GM12891 (cell line): ENCODE results near the gene PALB2.

ENCODE experiments used
- DNase-seq: peaks from one replicate; pipeline ENCODE4 v3.0.0; 2011; ENCODE audit warnings: low spot score; ENCODE audit not compliant: insufficient read length
- FAIRE-seq: peaks from 2 replicates; lab custom pipeline; 2011; peaks lifted over from hg19 to GRCh38; lab: Jason Lieb, UNC
- PAX5 ChIP-seq: IDR thresholded peaks from 2 replicates; pipeline ENCODE4 v1.6.1; 2011; ENCODE audit warnings: low read length, moderate library complexity, mild to moderate bottlenecking; ENCODE audit not compliant: insufficient read depth, severe bottlenecking
- POLR2A ChIP-seq: IDR thresholded peaks from 2 replicates; pipeline ENCODE4 v1.6.1; 2011; ENCODE audit warnings: low read depth, low read length, control low read depth
- POLR2AphosphoS5 ChIP-seq: IDR thresholded peaks from 2 replicates; pipeline ENCODE4 v1.6.1; 2011; ENCODE audit warnings: low read depth, low read length, control low read depth
- POU2F2 ChIP-seq: IDR thresholded peaks from 2 replicates; pipeline ENCODE4 v1.6.1; 2011; ENCODE audit warnings: low read depth, mild to moderate bottlenecking, control low read depth, low read length, moderate library complexity
- SPI1 ChIP-seq: IDR thresholded peaks from 2 replicates; pipeline ENCODE4 v1.6.1; 2011; ENCODE audit warnings: low read depth, low read length, control low read depth
- TAF1 ChIP-seq: IDR thresholded peaks from 2 replicates; pipeline ENCODE4 v1.6.1; 2011; ENCODE audit warnings: low read depth, low read length, control low read depth

Gene PALB2

DNA sequence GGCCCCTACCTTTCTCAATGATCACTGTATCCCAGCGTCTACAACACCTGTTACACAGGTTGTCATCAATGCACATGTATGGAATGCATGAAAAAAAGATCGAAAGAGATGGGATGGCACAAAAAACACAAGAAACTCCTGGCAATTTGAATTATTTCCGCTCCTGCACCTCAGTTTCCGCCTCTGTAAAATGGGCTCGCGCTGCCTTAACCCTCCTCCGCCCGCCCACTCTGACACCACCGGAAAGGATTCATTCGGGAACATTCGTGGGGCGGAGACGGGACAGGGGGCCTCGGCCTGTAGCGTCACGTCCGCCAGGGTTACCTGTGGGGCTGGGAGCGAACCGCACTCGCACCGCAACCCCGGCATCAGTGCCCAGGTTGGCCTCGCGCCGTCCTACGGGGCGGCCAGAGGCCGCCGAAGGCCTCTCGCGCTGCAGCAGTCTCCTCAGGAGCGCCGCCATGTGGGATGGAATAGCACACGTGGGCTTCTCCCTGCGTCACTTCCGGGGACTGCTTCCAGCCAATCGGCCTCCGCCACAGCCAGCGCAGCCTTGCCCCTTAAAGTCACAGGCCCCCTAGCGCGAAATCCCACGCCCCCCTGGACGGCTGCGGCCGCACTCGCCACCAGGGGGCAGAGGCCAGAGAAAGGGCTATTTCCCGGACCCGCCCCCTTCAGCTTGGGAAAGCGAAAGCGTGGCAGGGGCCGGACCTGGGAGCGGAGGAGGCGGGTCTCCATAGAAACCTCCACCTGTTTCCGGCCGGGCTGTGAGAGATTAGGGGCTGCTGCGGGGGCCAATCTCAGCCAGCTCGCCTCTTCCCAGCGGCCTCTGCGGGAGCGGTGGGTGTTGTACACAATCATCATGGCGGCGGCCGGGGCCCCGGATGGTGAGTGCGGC is 84.0 kb downstream of the PALB2 start, which contains the start of the genes EARS2 and UBFD1:
Gene EARS2 (minus strand): TSS at position 470 of the 898 bp plus-strand sequence. CDS start 7 bp downstream, at position 463.
Gene UBFD1 (plus strand): TSS at position 847 of the 898 bp plus-strand sequence. CDS start 16 bp downstream, at position 863.
- peak; percentile 4 for TF ChIP-seq PAX5
- TF ChIP-seq POLR2A: peak; percentile 88
- no peak for TF ChIP-seq SPI1
- peak; percentile 38 for TF ChIP-seq POU2F2
- peak; percentile 77; the same call in 1 of the 2 replicates for TF ChIP-seq TAF1
- peak; percentile 73; the same call in 1 of the 2 replicates for TF ChIP-seq POLR2AphosphoS5
- FAIRE-seq: peak; percentile 97
- DNase-seq: peak; percentile 94

DNA sequence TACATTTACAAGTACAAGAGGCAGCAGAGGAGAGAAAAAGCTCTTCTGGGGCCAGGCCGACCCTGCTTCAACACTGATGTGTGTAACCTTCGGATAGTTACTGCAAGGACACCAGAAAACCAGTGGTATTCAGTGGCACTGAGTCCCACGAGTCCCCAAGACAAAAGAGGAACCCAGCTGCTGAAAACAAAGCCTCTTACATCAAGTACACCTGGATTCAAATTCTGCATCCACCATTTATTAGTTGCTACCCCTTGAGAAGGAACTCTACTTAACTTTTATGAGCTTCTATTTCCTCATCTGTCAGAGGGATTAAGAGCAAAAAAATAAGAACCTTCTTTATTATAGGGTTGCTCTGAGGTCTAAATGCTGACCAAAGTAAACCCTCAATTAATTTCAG is 86.6 kb downstream of the PALB2 start:
- DNase-seq (no peak), FAIRE-seq (no peak)
- TF ChIP-seq TAF1: no peak
- no peak for TF ChIP-seq POU2F2
- TF ChIP-seq POLR2AphosphoS5: no peak
- no peak for TF ChIP-seq SPI1
- no peak for TF ChIP-seq POLR2A
